HCT116 (cell line): ENCODE results near the gene APC2. TPM values are rescaled to one million over a fixed set of nuclear protein-coding genes. Genes with fewer than 3 reads are reported as not detected.
A peak's percentile ranks its signal among the peaks of the same experiment; 100 is the strongest.

Source experiments
- ATAC-seq: fragments of 200-7000 bp; cut with Tn5 transposase; 2 replicates; pipeline ENCODE4 v1.9.1; 2020; ENCODE audit warnings: mild to moderate bottlenecking, moderate library complexity
- BruUV-seq: library from RNA; stranded (reverse); fragments of 400-500 nt; replicated peaks from 2 replicates; lab custom pipeline; 2021; lab: Mats Ljungman, UMichigan
- CTCF ChIA-PET: fragments of 300-600 bp; sonication (Branson Sonifier 250); formaldehyde crosslinking; loops from one replicate; lab custom pipeline; 2021; ENCODE audit warnings: antibody characterized with exemption; lab: Charles Lee
- POLR2A ChIA-PET: fragments of 300-600, 350-600 bp; sonication (Branson Sonifier 250); formaldehyde crosslinking; loops from one replicate; lab custom pipeline; 2021; ENCODE audit warnings: antibody characterized with exemption; lab: Charles Lee
- RAD21 ChIA-PET, 2 experiments: fragments of 300-600 bp; sonication (Branson Sonifier 250); formaldehyde crosslinking; loops; one replicate each; lab custom pipeline; 2023; ENCODE audit warnings: low total read pairs in 2 of 2; ENCODE audit not compliant: uncharacterized antibody in 2 of 2, unreplicated experiment in 2 of 2, low non-redundant PET in 1 of 2; lab: Charles Lee
- DNase-seq: peaks from one replicate; pipeline ENCODE4 v3.0.0-alpha.2; 2010; ENCODE audit warnings: low read depth, low spot score
- H2AFZ ChIP-seq: fragments of 200-600 bp; shearing (Covaris generic), sonication (generic); 2 replicates; pipeline ENCODE4 v1.6.1; 2017; ENCODE audit warnings: low read depth, mixed run types, mixed read lengths, antibody characterized with exemption, low read length; ENCODE audit not compliant: poor library complexity, severe bottlenecking
- H3K27ac ChIP-seq: 2 replicates; pipeline ENCODE4 v1.5.1; 2012; ENCODE audit warnings: low read depth, low read length
- H3K27me3 ChIP-seq: fragments of 200-600 bp; sonication (generic); 2 replicates; pipeline ENCODE4 v1.6.1; 2016; ENCODE audit warnings: mixed run types, low read length, mixed read lengths; ENCODE audit not compliant: insufficient read depth
- H3K36me3 ChIP-seq, 2 experiments: fragments of 200-500 bp in 1 of 2; fragments of 200-600 bp in 1 of 2; sonication (Bioruptor generic) in 1 of 2; sonication (generic) in 1 of 2; 2 replicates each; pipeline versions ENCODE4 v1.5.1 to v1.6.1; 2014 to 2016; ENCODE audit warnings: low read length in 2 of 2, inconsistent platforms in 1 of 2, mixed read lengths in 1 of 2, mixed run types in 1 of 2; ENCODE audit not compliant: insufficient read depth in 2 of 2, control insufficient read depth in 1 of 2
- H3K4me1 ChIP-seq, 2 experiments: fragments of 200-600 bp in 1 of 2; sonication (generic) in 1 of 2; 2 replicates each; pipeline versions ENCODE4 v1.5.1 to v1.6.1; 2012 to 2017; ENCODE audit warnings: low read length in 2 of 2, inconsistent platforms in 1 of 2, mild to moderate bottlenecking in 1 of 2, mixed read lengths in 1 of 2, mixed run types in 1 of 2, moderate library complexity in 1 of 2; ENCODE audit not compliant: insufficient read depth in 2 of 2, control insufficient read depth in 1 of 2
- H3K4me2 ChIP-seq: fragments of 200-600 bp; sonication (generic); 2 replicates; pipeline ENCODE4 v1.6.1; 2017; ENCODE audit warnings: mixed run types, low read length, mixed read lengths
- H3K4me3 ChIP-seq, 2 experiments: fragments of 200-600 bp in 1 of 2; sonication (generic) in 1 of 2; replicated peaks in 1 of 2; 2 replicates each; pipeline ENCODE4 v1.5.1; 2011 to 2016; ENCODE audit warnings: low read length in 2 of 2, control low read depth in 1 of 2, low read depth in 1 of 2, mild to moderate bottlenecking in 1 of 2, mixed read lengths in 1 of 2, mixed run types in 1 of 2
- H3K79me2 ChIP-seq: fragments of 200-600 bp; sonication (generic); 2 replicates; pipeline ENCODE4 v1.6.1; 2017; ENCODE audit warnings: mild to moderate bottlenecking, mixed run types, low read length, moderate library complexity, mixed read lengths; ENCODE audit not compliant: insufficient read depth
- H3K9ac ChIP-seq: fragments of 200-600 bp; sonication (generic); 2 replicates; pipeline ENCODE4 v1.6.1; 2016; ENCODE audit warnings: low read length, mixed read lengths
- H3K9me2 ChIP-seq: fragments of 200-600 bp; sonication (generic), shearing (Covaris generic); 2 replicates; pipeline ENCODE4 v1.6.1; 2017; ENCODE audit warnings: mixed run types, mild to moderate bottlenecking, moderate library complexity; ENCODE audit not compliant: insufficient read depth
- H3K9me3 ChIP-seq, 2 experiments: fragments of 200-500 bp in 1 of 2; fragments of 200-600 bp in 1 of 2; sonication (Bioruptor generic) in 1 of 2; sonication (generic) in 1 of 2; 2 replicates each; pipeline ENCODE4 v1.6.1; 2014 to 2017; ENCODE audit warnings: low read length in 2 of 2, mixed read lengths in 2 of 2, inconsistent platforms in 1 of 2, low read depth in 1 of 2, mild to moderate bottlenecking in 1 of 2, mixed run types in 1 of 2, moderate library complexity in 1 of 2; ENCODE audit not compliant: control insufficient read depth in 1 of 2, insufficient read depth in 1 of 2
- H4K20me1 ChIP-seq: fragments of 200-600 bp; sonication (generic), shearing (Covaris generic); 2 replicates; pipeline ENCODE4 v1.6.1; 2017; ENCODE audit warnings: mixed run types, mild to moderate bottlenecking, moderate library complexity; ENCODE audit not compliant: insufficient read depth
- ATF3 ChIP-seq: IDR thresholded peaks from 2 replicates; pipeline ENCODE4 v1.6.1; 2012
- CBX3 ChIP-seq: IDR thresholded peaks from 2 replicates; pipeline ENCODE4 v1.6.1; 2012; ENCODE audit warnings: low read depth
- JUND ChIP-seq: IDR thresholded peaks from 2 replicates; pipeline ENCODE4 v1.6.1; 2012
- MAX ChIP-seq: IDR thresholded peaks from 2 replicates; pipeline ENCODE4 v1.6.1; 2012
- POLR2A ChIP-seq: IDR thresholded peaks from 2 replicates; pipeline ENCODE4 v1.7.0; 2011; ENCODE audit warnings: borderline replicate concordance; ENCODE audit not compliant: insufficient read depth, insufficient read length; ENCODE audit errors: extremely low read depth
- POLR2AphosphoS5 ChIP-seq: IDR thresholded peaks from 2 replicates; pipeline ENCODE4 v1.6.1; 2011; ENCODE audit warnings: mild to moderate bottlenecking, low read depth, low read length, moderate library complexity
- REST ChIP-seq: IDR thresholded peaks from 2 replicates; pipeline ENCODE4 v1.6.1; 2012; ENCODE audit warnings: low read depth
- YY1 ChIP-seq: IDR thresholded peaks from 2 replicates; pipeline ENCODE4 v1.6.1; 2011; ENCODE audit warnings: low read length, low read depth, moderate library complexity, mild to moderate bottlenecking; ENCODE audit not compliant: insufficient replicate concordance; ENCODE audit errors: extremely low read depth
- ZFX ChIP-seq: fragments of 450-650 bp; IDR thresholded peaks from 2 replicates; pipeline ENCODE4 v1.6.1; 2017
- intact Hi-C: fragments of 100-400 bp; cut with micrococcal nuclease; formaldehyde crosslinking; loops from 2 replicates; pipeline ENCODE4 v1.10.0; 2022
- total RNA-seq: library from RNA; stranded (reverse); gene quantifications from one replicate; pipeline ENCODE4 v1.2.1, GENCODE V29; 2021; ENCODE audit not compliant: unreplicated experiment
- TF ChIP-seq, protein P1 (sequence below), 3 experiments: fragments of 200-600 bp in 1 of 3; sonication (generic) in 1 of 3; IDR thresholded peaks in 2 of 3; conservative IDR thresholded peaks in 1 of 3; 2 replicates each; pipeline ENCODE4 v1.5.1; 2012 to 2017; ENCODE audit warnings: low read depth in 2 of 3, low read length in 2 of 3, antibody characterized with exemption in 1 of 3, borderline replicate concordance in 1 of 3, control low read depth in 1 of 3, mild to moderate bottlenecking in 1 of 3, mixed read lengths in 1 of 3, mixed run types in 1 of 3, moderate library complexity in 1 of 3; ENCODE audit not compliant: insufficient read depth in 1 of 3
- TF ChIP-seq, protein P2 (sequence below): IDR thresholded peaks from 2 replicates; pipeline ENCODE4 v1.6.1; 2011; ENCODE audit warnings: mild to moderate bottlenecking, low read length, moderate library complexity; ENCODE audit not compliant: insufficient replicate concordance; ENCODE audit errors: extremely low read depth

The APC2 gene
- total RNA-seq, 1 experiment from 2014 or later, result 1.6 TPM

DNA sequence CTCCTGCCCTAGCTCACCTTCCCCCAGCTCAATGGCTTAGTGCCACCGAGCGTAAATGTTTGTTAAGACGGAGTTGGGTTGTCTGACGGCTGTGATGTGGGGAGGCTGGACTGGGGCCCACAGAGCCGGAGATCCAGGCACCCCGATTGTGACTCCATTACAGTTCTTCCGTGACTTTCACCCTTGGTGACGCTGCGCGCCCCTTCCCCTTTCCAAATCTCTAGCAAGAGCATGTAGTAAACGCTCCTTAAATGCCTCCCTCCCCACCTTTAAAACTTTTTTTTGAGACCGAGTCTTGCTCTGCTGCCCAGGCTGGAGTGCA, 41.9 kb downstream of the APC2 start (continued):
- TF ChIP-seq, protein P1, sequence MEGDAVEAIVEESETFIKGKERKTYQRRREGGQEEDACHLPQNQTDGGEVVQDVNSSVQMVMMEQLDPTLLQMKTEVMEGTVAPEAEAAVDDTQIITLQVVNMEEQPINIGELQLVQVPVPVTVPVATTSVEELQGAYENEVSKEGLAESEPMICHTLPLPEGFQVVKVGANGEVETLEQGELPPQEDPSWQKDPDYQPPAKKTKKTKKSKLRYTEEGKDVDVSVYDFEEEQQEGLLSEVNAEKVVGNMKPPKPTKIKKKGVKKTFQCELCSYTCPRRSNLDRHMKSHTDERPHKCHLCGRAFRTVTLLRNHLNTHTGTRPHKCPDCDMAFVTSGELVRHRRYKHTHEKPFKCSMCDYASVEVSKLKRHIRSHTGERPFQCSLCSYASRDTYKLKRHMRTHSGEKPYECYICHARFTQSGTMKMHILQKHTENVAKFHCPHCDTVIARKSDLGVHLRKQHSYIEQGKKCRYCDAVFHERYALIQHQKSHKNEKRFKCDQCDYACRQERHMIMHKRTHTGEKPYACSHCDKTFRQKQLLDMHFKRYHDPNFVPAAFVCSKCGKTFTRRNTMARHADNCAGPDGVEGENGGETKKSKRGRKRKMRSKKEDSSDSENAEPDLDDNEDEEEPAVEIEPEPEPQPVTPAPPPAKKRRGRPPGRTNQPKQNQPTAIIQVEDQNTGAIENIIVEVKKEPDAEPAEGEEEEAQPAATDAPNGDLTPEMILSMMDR (IDR thresholded peaks at IDR 0.05 in 2 of 3, conservative IDR thresholded peaks at IDR 0.05 in 1 of 3; ENCODE audit: borderline replicate concordance in 1 of 3, insufficient read depth in 1 of 3, low read depth in 2 of 3, low read length in 2 of 3), result no peak
- TF ChIP-seq POLR2A, result no peak
- TF ChIP-seq, protein P2, sequence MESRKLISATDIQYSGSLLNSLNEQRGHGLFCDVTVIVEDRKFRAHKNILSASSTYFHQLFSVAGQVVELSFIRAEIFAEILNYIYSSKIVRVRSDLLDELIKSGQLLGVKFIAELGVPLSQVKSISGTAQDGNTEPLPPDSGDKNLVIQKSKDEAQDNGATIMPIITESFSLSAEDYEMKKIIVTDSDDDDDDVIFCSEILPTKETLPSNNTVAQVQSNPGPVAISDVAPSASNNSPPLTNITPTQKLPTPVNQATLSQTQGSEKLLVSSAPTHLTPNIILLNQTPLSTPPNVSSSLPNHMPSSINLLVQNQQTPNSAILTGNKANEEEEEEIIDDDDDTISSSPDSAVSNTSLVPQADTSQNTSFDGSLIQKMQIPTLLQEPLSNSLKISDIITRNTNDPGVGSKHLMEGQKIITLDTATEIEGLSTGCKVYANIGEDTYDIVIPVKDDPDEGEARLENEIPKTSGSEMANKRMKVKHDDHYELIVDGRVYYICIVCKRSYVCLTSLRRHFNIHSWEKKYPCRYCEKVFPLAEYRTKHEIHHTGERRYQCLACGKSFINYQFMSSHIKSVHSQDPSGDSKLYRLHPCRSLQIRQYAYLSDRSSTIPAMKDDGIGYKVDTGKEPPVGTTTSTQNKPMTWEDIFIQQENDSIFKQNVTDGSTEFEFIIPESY, result no peak
- no peak for TF ChIP-seq CBX3

- ChIA-PET RAD21 (interaction anchor here in 1 of 2 experiments (0.5 kb wide), 1 partner anchor 333 kb away, joined by 5 read pairs; no protein-coding TSS in a partner anchor), CTCF (interaction anchor here (1.3 to 1.5 kb wide), 2 partner anchors 17 to 47 kb away, joined by 3 read pairs; no protein-coding TSS in a partner anchor), POLR2A (interaction anchor here (1.6 kb wide), 1 partner anchor 13 kb away, joined by 3 read pairs; no protein-coding TSS in a partner anchor)
- Histone ChIP-seq H3K4me3 (peak overlapping the region; percentile 78 to 85), H3K79me2 (peaks cover 7% of the 10 kb centered on the region; the same call in 1 of the 2 replicates), H3K36me3 (no peaks in the 10 kb centered on the region), H3K27me3 (no peaks in the 10 kb centered on the region), H3K9me3 (no peaks in the 10 kb centered on the region), H3K27ac (peak overlapping the region; percentile 68), H3K4me1 (peaks cover 19 to 33% of the 10 kb centered on the region in 2 experiments), H4K20me1 (no peaks in the 10 kb centered on the region), H3K9me2 (no peaks in the 10 kb centered on the region), H2AFZ (no peak overlapping the region), H3K9ac (peak overlapping the region; percentile 90), H3K4me2 (peak overlapping the region; percentile 98)
- no TSS peak for BruUV-seq
- ATAC-seq, result no peak
- no peak for DNase-seq
- TF ChIP-seq POLR2AphosphoS5, result peak; percentile 81
- TF ChIP-seq ATF3, result no peak
- TF ChIP-seq JUND, result no peak
- no peak for TF ChIP-seq YY1
- no peak for TF ChIP-seq ZFX
- TF ChIP-seq MAX, result no peak
- no peak for TF ChIP-seq REST
- intact Hi-C loops, result no loop called here
Measured at GRCh38 chr19:1492474-1493006, 42.6 kb downstream of the APC2 start.
